Stimulated activated CD8-positive, alpha-beta memory T cell treated with anti-CD3 and anti-CD28 coated beads, Interleukin-7, amount 100 ng/mL, for 1 hour (primary cell): Measurements from ENCODE around the gene CTLA4.
"Not testable (repeated sequence)": the region's sequence is repeated elsewhere in the genome, so short reads cannot be mapped to it uniquely, and the experiment has no call there.

ENCODE experiments used
- DNase-seq, 2 donors: peaks; one replicate each; pipeline ENCODE4 v3.0.0-alpha.2; 2020; ENCODE audit warnings: low read depth in 2 of 2

CTLA4 gene

DNA sequence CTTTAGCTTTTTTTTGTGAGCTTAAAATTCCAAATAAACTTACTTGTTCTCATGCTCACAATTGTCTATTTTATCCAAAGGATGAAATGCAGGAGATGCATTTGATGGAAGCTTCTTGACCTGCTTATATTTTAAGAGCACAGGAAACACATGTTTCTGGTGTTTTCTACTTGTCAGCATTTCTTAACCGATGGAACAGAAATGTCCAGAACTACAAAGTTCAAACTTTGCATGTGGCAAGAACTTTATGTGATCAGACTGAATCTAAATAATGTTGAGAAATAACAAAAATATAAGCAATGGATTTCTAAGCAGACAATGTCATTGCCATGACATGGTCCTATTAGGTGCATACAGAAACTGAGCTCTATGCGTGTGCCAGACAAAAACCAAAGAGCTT lies 9.9 kb upstream of the CTLA4 start:
- no peak for DNase-seq

DNA sequence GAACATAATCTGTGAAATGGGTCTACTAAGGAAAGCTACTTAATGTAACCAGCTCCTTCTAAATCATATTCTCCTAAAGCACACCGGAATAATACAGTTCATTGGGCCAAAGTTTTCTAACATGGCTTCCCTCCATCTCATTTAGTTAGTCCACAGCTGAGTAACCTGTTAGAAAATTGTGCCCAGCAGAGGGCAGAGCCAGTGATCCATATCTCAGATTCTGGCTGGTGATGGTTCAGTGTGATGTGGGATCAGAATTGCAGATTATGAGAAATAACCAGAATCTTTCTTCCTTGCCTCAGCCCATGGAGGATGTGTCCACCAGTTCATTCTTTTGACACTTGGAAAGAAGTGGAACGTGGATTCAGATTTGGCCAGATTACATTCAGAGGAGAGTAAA lies 9.4 kb upstream of the CTLA4 start:
- DNase-seq: no peak

- no peak for DNase-seq
These were observed 8.4 kb upstream of the CTLA4 start for GRCh38 chr2:203859030-203859789.

DNA sequence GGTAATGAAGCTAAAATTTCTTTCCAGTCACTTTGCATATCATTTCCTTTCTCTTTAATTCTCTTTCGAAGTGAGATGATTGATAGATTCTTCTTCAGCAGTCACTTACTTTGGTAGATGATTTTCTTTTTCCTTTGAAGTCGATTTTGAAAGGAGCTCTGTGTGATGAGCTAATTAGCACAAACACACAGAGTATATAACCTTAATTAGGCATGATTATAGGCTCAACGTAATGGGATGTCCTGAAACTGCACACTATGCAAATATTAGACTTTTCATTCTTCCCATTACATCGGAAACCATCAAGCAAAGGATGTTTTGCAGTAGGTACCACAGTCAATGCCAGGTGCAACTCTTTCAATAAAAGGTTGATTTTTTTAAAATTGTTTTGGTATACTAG lies 6.4 kb upstream of the CTLA4 start:
- no peak for DNase-seq

DNA sequence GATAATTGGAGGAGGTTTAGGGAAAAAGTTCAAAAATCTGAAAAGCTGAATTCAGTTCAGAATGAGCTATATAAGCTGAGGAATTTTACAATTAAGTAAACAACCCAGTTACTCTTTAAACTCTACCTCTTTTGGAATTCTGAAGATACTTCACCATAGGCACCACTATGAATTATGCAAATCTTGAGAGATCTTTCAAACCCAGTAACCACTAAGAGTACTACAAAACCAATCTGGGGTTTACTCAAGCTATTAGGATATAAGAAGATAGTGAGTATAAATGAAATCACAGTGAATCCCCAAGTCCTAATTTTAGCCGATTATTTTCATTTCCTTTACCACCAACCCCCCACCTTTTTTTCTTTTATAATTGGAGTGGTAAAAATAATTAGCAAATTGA lies 6.0 kb upstream of the CTLA4 start:
- no peak for DNase-seq

DNA sequence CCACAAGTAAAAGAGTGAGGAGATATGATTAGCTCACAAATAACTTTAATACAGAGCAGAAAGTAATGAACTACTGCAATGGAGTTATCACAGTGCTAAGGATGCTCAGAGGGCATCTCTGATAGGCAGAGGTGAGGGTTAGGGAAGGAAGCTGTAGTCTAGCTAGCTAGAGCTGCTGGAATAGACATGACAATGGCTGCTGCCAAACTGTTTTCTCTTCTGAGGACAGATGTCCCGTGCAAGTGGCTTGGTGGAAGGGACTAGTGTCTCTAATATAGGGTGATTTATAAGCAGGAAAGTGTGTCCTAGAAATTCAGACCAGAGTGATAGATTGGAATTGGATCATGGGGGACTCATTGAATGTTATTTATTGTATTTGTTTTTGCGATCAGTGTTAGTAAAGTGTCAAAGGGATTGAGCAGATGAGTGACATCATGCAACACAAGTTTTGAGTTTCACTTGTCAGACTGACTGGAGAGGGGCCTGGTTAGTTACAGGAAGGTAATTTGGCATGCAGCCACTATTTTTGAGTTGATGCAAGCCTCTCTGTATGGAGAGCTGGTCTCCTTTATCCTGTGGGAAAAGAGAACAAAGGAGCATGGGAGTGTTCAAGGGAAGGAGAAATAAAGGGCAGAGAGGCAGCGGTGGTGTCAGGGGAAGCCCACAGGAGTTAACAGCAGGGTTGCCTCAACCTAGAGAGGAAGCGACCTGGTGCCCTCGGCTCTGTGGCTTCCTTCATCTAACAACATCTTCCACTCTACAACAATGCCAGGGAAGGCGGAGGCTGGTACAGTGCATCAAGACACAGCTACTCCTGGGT lies 1.9 kb downstream of the CTLA4 start:
- DNase-seq: peak in 1 of 2 donors; percentile 4

- no peak for DNase-seq
These were observed 2.9 kb downstream of the CTLA4 start for GRCh38 chr2:203870481-203870880.

DNA sequence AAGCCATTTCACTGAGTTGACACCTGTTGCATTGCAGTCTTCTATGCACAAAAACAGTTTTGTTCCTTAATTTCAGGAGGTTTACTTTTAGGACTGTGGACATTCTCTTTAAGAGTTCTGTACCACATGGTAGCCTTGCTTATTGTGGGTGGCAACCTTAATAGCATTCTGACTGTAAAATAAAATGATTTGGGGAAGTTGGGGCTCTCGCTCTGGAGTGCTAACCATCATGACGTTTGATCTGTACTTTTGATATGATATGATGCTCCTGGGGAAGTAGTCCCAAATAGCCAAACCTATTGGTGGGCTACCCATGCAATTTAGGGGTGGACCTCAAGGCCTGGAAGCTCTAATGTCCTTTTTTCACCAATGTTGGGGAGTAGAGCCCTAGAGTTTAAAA lies 3.4 kb downstream of the CTLA4 start:
- DNase-seq: no peak

- no peak for DNase-seq
These were observed 3.9 kb downstream of the CTLA4 start for GRCh38 chr2:203871371-203871983.

- DNase-seq: no peak
These were observed 5.9 kb downstream of the CTLA4 start for GRCh38 chr2:203873461-203873860.

DNA sequence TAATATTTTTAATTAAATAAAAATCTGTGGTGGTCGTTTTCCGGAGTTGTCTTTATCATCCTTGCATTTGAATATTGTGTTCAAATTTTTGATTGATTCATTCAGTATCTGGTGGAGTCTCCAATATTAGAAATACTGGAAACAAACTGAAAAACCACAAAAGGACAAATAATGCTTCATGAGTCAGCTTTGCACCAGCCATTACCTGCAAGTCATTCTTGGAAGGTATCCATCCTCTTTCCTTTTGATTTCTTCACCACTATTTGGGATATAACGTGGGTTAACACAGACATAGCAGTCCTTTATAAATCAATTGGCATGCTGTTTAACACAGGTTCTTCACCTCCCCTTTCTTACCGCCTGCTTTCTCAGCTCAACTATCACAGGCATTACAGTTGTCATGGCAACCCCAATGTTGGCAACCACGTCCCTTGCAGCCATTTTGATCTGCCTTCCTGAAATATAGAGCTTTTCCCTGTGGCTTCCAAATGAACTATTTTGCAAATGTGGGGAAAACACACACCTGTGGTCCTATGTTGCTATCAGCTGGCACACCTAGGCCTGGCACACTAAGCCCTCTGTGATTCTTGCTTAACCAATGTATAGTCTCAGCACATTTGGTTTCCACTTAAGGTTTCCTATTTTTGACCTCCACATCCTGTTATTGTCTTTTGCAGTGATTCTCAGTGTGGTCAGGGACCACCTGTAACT lies 6.5 kb downstream of the CTLA4 start:
- no peak for DNase-seq

GRCh38 chr2:203875471-203875870 lies 7.9 kb downstream of the CTLA4 start:
- DNase-seq: no peak

GRCh38 chr2:203876328-203876727 lies 8.8 kb downstream of the CTLA4 start:
- DNase-seq: no peak

DNA sequence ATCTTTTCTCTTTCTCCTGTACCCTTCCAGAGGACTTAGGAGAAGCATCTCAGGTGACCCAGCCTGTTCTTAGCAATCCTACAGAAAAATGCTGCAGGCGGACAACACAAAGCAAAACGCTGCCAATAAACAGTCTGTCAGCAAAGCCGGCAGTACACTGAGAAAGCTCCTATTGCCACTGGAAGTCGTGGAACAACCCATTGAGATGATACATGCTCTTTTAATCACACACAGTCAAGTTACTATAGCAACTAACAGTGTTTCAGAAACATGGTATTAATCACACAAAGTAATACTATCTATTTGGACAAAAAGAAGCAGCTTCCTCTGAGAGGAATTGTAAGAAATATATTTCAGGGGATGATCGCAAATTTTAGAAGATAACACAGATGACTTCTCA lies 10.5 kb downstream of the CTLA4 start:
- DNase-seq: no peak

DNA sequence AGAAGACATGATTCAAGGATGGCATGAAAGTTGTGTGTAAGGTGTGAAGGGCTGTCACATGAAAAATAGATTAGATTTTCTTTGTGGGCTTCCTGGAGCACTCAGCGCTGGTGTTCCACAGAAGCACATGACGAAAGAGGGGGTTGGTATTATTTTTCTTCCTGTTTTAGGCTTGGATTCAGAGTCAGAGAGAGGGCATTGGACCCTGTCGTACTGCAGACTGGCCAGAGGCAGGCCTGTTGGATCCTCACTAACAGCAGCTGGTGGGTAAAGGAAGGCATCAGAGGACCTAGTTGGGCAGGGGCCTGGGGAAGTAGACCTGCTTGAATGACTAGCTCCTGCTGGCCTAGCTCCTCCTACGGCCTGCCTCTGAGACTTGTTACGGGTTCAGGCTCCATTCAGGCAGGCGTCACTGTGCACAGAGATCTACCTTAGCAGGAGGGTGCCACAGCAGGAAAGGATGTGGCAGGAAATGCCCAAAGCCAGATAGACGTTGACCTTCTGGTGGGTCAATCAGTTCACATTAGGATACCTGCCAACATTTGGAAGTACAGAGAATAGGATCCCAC lies 13.1 kb downstream of the CTLA4 start:
- DNase-seq: no peak

GRCh38 chr2:203881185-203881584 lies 13.6 kb downstream of the CTLA4 start:
- DNase-seq: not testable (repeated sequence)

GRCh38 chr2:203882551-203882950 lies 15.0 kb downstream of the CTLA4 start:
- no peak for DNase-seq

DNA sequence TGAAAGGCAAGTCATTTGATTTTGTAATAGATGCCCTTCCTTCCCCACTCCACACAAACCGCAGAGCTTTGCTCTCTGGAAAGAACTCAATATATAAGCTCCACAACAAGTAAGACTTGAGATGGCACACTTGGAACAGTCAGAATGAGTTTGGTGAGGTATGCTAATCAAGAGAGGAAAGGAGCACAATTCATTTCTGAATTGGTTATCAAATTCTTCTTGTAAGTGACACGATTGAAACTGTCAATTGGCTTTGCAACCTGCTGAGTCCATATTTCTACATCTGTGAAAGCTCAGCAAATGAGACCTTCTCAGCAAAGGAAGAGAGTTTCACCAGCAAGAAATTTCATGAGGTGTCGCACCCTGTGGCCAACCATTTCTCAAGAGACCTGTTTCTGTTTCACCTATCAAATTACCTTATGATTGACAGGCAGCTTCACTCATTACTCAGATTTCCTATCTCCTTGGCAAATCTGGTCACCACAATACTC lies 19.1 kb downstream of the CTLA4 start:
- no peak for DNase-seq

DNA sequence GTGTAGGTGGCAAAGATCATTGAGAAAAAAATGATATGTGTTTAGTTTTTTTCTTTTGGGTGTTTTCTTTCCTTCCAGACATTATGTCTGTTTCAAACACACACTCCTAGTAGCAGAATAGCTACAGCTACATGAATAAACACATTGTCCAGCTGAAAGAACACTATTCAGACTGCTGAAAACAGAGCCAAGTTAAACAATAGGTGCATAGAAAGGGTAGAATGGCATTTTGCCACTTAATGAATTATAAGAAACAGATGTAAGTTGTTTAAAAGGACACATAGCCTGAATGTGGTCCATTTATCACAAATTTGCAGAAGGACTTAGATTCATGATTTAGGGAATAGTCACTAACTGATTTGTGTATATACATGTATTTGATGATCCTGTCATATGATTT lies 20.1 kb downstream of the CTLA4 start:
- DNase-seq: no peak

- no peak for DNase-seq
These were observed 22.0 kb downstream of the CTLA4 start for GRCh38 chr2:203889542-203889941.

GRCh38 chr2:203889944-203890343 lies 22.4 kb downstream of the CTLA4 start:
- no peak for DNase-seq

DNA sequence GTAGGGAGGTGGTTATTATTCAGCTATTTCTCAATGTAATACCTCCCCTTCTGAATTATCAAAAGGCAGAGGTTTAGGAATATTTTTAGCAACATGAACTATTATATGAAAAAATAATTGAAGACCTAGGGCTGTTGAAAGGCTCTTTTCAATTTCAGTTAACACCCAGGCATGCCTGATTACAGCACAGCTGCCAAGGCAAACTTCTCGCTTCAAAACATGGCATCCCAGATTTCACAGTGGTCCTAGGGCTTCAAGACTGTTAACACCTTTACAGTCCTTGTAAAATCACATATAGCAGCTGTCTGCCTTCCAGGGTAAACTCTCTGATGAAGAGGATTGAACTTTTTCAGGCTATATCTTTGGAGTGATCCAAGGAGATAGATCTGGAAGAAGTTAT lies 23.2 kb downstream of the CTLA4 start:
- no peak for DNase-seq
